ENCODE measurements around the gene MATCAP1. TPM values are rescaled to one million over a fixed set of nuclear protein-coding genes. Genes with fewer than 3 reads are reported as not detected.

Gene MATCAP1
- total and polyA plus RNA-seq, 2 of the 13 experiments (the other 11 are each of a cell fraction or from before 2014, with no cell fraction given) = 11.2 to 24.5 TPM

DNA sequence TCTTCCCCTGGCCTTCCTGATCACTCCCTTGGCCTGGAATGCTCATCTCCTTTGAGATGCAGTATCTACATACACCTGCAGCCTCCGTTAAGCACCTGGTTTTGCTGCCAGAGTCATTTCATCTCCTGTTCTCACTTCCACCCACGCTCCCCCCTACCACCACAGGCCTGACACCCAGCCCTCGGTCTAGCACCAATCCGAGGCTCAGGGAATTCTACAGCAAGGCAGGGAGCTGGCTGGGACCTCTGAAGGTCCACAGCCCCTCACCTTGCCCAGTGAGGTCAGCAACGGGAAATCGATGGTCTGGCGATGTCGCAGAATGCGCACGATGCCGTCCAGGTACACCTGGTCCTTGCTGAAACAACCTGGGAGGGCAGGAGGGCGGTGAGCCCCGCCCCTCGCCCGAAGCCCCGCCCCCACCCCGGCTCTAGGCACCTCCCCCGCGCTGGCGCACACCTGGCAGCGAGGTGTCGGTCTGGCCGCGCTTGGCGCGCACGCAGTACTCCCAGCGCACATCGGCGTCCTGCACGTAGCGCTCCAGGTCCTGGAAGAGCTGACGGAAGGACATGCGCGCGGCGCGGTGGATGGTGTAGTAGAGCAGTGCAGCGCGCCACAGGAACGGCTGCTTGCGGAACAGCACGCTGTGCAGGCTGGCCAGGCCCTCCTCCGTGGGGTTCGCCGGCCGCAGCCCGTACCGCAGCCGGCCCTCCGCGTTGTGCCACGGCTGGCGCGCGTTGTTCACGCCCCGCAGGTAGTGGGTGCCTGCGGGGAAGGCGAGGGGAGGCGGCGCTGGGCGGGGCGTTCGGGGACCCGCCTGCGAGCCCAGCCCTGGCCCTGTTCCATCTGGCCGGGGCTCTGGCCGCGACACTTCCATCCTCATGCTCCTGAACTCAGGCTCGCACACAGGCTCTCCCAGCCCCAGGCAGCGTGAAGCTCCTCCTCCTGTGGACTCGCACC is 5.7 kb downstream of the MATCAP1 start (continued):
- TF ChIP-seq, protein P1, sequence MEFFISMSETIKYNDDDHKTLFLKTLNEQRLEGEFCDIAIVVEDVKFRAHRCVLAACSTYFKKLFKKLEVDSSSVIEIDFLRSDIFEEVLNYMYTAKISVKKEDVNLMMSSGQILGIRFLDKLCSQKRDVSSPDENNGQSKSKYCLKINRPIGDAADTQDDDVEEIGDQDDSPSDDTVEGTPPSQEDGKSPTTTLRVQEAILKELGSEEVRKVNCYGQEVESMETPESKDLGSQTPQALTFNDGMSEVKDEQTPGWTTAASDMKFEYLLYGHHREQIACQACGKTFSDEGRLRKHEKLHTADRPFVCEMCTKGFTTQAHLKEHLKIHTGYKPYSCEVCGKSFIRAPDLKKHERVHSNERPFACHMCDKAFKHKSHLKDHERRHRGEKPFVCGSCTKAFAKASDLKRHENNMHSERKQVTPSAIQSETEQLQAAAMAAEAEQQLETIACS (CRISPR knock-in tag; IDR thresholded peaks at IDR 0.05) = peak; percentile 73
- TF ChIP-seq, protein P2, sequence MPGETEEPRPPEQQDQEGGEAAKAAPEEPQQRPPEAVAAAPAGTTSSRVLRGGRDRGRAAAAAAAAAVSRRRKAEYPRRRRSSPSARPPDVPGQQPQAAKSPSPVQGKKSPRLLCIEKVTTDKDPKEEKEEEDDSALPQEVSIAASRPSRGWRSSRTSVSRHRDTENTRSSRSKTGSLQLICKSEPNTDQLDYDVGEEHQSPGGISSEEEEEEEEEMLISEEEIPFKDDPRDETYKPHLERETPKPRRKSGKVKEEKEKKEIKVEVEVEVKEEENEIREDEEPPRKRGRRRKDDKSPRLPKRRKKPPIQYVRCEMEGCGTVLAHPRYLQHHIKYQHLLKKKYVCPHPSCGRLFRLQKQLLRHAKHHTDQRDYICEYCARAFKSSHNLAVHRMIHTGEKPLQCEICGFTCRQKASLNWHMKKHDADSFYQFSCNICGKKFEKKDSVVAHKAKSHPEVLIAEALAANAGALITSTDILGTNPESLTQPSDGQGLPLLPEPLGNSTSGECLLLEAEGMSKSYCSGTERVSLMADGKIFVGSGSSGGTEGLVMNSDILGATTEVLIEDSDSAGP (CRISPR knock-in tag; IDR thresholded peaks at IDR 0.05; ENCODE audit: borderline replicate concordance) = peak; percentile 35; the same call in 1 of the 2 replicates
- no peak for TF ChIP-seq KLF11 (CRISPR knock-in tag; IDR thresholded peaks at IDR 0.05)
- no peak for TF ChIP-seq PCBP1 (IDR thresholded peaks at IDR 0.05; ENCODE audit: borderline replicate concordance, low read depth, low read length)
- TF ChIP-seq, protein P3, sequence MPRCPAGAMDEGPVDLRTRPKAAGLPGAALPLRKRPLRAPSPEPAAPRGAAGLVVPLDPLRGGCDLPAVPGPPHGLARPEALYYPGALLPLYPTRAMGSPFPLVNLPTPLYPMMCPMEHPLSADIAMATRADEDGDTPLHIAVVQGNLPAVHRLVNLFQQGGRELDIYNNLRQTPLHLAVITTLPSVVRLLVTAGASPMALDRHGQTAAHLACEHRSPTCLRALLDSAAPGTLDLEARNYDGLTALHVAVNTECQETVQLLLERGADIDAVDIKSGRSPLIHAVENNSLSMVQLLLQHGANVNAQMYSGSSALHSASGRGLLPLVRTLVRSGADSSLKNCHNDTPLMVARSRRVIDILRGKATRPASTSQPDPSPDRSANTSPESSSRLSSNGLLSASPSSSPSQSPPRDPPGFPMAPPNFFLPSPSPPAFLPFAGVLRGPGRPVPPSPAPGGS (CRISPR knock-in tag; IDR thresholded peaks at IDR 0.05) = peak; percentile 77
- TF ChIP-seq, protein P4, sequence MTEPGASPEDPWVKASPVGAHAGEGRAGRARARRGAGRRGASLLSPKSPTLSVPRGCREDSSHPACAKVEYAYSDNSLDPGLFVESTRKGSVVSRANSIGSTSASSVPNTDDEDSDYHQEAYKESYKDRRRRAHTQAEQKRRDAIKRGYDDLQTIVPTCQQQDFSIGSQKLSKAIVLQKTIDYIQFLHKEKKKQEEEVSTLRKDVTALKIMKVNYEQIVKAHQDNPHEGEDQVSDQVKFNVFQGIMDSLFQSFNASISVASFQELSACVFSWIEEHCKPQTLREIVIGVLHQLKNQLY (CRISPR knock-in tag; IDR thresholded peaks at IDR 0.05) = no peak
- no peak for TF ChIP-seq PAF1 (CRISPR knock-in tag; IDR thresholded peaks at IDR 0.05)
- peak; percentile 72; the same call in 1 of the 2 replicates for TF ChIP-seq YEATS4 (CRISPR knock-in tag; IDR thresholded peaks at IDR 0.05; ENCODE audit: borderline replicate concordance)
- TF ChIP-seq, protein P5, sequence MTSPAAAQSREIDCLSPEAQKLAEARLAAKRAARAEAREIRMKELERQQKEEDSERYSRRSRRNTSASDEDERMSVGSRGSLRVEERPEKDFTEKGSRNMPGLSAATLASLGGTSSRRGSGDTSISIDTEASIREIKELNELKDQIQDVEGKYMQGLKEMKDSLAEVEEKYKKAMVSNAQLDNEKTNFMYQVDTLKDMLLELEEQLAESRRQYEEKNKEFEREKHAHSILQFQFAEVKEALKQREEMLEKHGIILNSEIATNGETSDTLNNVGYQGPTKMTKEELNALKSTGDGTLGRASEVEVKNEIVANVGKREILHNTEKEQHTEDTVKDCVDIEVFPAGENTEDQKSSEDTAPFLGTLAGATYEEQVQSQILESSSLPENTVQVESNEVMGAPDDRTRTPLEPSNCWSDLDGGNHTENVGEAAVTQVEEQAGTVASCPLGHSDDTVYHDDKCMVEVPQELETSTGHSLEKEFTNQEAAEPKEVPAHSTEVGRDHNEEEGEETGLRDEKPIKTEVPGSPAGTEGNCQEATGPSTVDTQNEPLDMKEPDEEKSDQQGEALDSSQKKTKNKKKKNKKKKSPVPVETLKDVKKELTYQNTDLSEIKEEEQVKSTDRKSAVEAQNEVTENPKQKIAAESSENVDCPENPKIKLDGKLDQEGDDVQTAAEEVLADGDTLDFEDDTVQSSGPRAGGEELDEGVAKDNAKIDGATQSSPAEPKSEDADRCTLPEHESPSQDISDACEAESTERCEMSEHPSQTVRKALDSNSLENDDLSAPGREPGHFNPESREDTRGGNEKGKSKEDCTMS (CRISPR knock-in tag; conservative IDR thresholded peaks at IDR 0.05) = no peak
- peak; percentile 53; the same call in 1 of the 2 replicates for TF ChIP-seq TARDBP (CRISPR knock-in tag; IDR thresholded peaks at IDR 0.05)
- TF ChIP-seq, protein P6, sequence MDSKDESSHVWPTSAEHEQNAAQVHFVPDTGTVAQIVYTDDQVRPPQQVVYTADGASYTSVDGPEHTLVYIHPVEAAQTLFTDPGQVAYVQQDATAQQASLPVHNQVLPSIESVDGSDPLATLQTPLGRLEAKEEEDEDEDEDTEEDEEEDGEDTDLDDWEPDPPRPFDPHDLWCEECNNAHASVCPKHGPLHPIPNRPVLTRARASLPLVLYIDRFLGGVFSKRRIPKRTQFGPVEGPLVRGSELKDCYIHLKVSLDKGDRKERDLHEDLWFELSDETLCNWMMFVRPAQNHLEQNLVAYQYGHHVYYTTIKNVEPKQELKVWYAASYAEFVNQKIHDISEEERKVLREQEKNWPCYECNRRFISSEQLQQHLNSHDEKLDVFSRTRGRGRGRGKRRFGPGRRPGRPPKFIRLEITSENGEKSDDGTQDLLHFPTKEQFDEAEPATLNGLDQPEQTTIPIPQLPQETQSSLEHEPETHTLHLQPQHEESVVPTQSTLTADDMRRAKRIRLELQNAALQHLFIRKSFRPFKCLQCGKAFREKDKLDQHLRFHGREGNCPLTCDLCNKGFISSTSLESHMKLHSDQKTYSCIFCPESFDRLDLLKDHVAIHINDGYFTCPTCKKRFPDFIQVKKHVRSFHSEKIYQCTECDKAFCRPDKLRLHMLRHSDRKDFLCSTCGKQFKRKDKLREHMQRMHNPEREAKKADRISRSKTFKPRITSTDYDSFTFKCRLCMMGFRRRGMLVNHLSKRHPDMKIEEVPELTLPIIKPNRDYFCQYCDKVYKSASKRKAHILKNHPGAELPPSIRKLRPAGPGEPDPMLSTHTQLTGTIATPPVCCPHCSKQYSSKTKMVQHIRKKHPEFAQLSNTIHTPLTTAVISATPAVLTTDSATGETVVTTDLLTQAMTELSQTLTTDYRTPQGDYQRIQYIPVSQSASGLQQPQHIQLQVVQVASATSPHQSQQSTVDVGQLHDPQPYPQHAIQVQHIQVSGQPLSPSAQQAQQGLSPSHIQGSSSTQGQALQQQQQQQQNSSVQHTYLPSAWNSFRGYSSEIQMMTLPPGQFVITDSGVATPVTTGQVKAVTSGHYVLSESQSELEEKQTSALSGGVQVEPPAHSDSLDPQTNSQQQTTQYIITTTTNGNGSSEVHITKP (CRISPR knock-in tag; IDR thresholded peaks at IDR 0.05; ENCODE audit: low read depth) = no peak
- TF ChIP-seq MTF2 (CRISPR knock-in tag; IDR thresholded peaks at IDR 0.05; ENCODE audit: borderline replicate concordance) = peak; percentile 87; the same call in 1 of the 2 replicates
- TF ChIP-seq, protein P7, sequence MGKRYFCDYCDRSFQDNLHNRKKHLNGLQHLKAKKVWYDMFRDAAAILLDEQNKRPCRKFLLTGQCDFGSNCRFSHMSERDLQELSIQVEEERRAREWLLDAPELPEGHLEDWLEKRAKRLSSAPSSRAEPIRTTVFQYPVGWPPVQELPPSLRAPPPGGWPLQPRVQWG (CRISPR knock-in tag; IDR thresholded peaks at IDR 0.05; ENCODE audit: borderline replicate concordance, low read depth) = no peak
- TF ChIP-seq ZNF572 (CRISPR knock-in tag; IDR thresholded peaks at IDR 0.05) = no peak; the same call in 1 of the 2 replicates

All from HepG2 (cell line).